Naive thymus-derived CD4-positive, alpha-beta T cell (primary cell): ENCODE results near the gene SH3RF3. TPM values are rescaled to one million over a fixed set of nuclear protein-coding genes. Genes with fewer than 3 reads are reported as not detected.

Experiments used
- ATAC-seq: fragments of 150-1000 bp; cut with Tn5 transposase; 2 replicates; pipeline ENCODE4 v1.10.0; 2021; ENCODE audit warnings: mild to moderate bottlenecking, moderate library complexity
- CTCF ChIA-PET: fragments of 350-600 bp; sonication (Branson Sonifier 250); formaldehyde crosslinking; loops from one replicate; lab custom pipeline; 2021; ENCODE audit warnings: antibody characterized with exemption; lab: Charles Lee
- POLR2A ChIA-PET: fragments of 350-600 bp; sonication (Branson Sonifier 250); formaldehyde crosslinking; loops from one replicate; lab custom pipeline; 2021; ENCODE audit warnings: antibody characterized with exemption, inconsistent platforms; lab: Charles Lee
- DNase-seq, 9 donors: peaks; one replicate each; pipeline versions ENCODE4 v3.0.0 to v3.0.0-alpha.2; 2020 to 2022; ENCODE audit warnings: mixed read lengths in 1 of 9
- H3K27ac ChIP-seq: one replicate; pipeline ENCODE4 v1.7.0; 2013; ENCODE audit warnings: mild to moderate bottlenecking, low read depth, low read length, moderate library complexity
- H3K27me3 ChIP-seq, 2 donors: one replicate each; pipeline ENCODE4 v1.7.0; 2013; ENCODE audit warnings: low read length in 2 of 2, mild to moderate bottlenecking in 2 of 2, moderate library complexity in 2 of 2; ENCODE audit not compliant: control insufficient read depth in 2 of 2, insufficient read depth in 2 of 2
- H3K36me3 ChIP-seq, 3 experiments: 1 replicate in 2 of 3; 2 replicates in 1 of 3; pipeline ENCODE4 v1.7.0; 2013; ENCODE audit warnings: low read length in 3 of 3, mild to moderate bottlenecking in 3 of 3, moderate library complexity in 1 of 3; ENCODE audit not compliant: insufficient read depth in 3 of 3, control insufficient read depth in 2 of 3
- H3K4me1 ChIP-seq, 2 donors: one replicate each; pipeline ENCODE4 v1.7.0; 2013; ENCODE audit warnings: low read length in 2 of 2, mild to moderate bottlenecking in 2 of 2, moderate library complexity in 1 of 2; ENCODE audit not compliant: control insufficient read depth in 2 of 2, insufficient read depth in 2 of 2
- H3K4me3 ChIP-seq: 2 replicates; pipeline ENCODE4 v1.7.0; 2013; ENCODE audit warnings: mild to moderate bottlenecking, low read length
- H3K9me3 ChIP-seq, 3 experiments: 1 replicate in 2 of 3; 2 replicates in 1 of 3; pipeline ENCODE4 v1.7.0; 2013; ENCODE audit warnings: low read length in 3 of 3; ENCODE audit not compliant: control insufficient read depth in 2 of 3
- H3K27ac Mint-ChIP-seq, 9 donors: one replicate each; pipeline ENCODE4 v1.8.0; 2020 to 2022; ENCODE audit warnings: mixed read lengths in 9 of 9, mild to moderate bottlenecking in 8 of 9, moderate library complexity in 5 of 9, inconsistent platforms in 2 of 9
- H3K27me3 Mint-ChIP-seq, 5 donors: one replicate each; pipeline ENCODE4 v1.8.0; 2021 to 2022; ENCODE audit warnings: mixed read lengths in 5 of 5, mild to moderate bottlenecking in 1 of 5
- H3K36me3 Mint-ChIP-seq, 5 donors: one replicate each; pipeline ENCODE4 v1.8.0; 2020 to 2022; ENCODE audit warnings: mixed read lengths in 5 of 5, mild to moderate bottlenecking in 3 of 5, inconsistent platforms in 1 of 5
- H3K4me1 Mint-ChIP-seq, 7 donors: one replicate each; pipeline ENCODE4 v1.8.0; 2020 to 2022; ENCODE audit warnings: mixed read lengths in 7 of 7, mild to moderate bottlenecking in 3 of 7, inconsistent platforms in 1 of 7
- H3K4me3 Mint-ChIP-seq, 10 donors: one replicate each; pipeline ENCODE4 v1.8.0; 2020 to 2022; ENCODE audit warnings: mild to moderate bottlenecking in 10 of 10, mixed read lengths in 10 of 10, moderate library complexity in 6 of 10, inconsistent platforms in 2 of 10
- H3K9me3 Mint-ChIP-seq, 11 donors: one replicate each; pipeline ENCODE4 v1.8.0; 2020 to 2022; ENCODE audit warnings: mixed read lengths in 11 of 11, mild to moderate bottlenecking in 4 of 11, inconsistent platforms in 1 of 11, moderate library complexity in 1 of 11
- intact Hi-C, 2 donors: fragments of 100-400 bp; cut with micrococcal nuclease; formaldehyde crosslinking; loops; one replicate each; pipeline ENCODE4 v1.15.1; 2023
- polyA plus RNA-seq, 2 donors: library from polyadenylated mRNA; unstranded; fragments of 300-500 nt; fragmentation: Illumina TruSeq; gene quantifications; one replicate each; pipeline ENCODE4 v1.2.3, GENCODE V29; 2021
- total RNA-seq, 6 experiments: library from RNA in 5 of 6; stranded (reverse) in 5 of 6; gene quantifications; 1 replicate in 5 of 6; 2 replicates in 1 of 6; pipeline ENCODE4 v1.2.3 and lab custom pipeline; 2021 to 2026

The SH3RF3 gene
- total and polyA plus RNA-seq, 7 experiments from 2014 or later: 0.19 to 11.5 (median 4.8) TPM

DNA sequence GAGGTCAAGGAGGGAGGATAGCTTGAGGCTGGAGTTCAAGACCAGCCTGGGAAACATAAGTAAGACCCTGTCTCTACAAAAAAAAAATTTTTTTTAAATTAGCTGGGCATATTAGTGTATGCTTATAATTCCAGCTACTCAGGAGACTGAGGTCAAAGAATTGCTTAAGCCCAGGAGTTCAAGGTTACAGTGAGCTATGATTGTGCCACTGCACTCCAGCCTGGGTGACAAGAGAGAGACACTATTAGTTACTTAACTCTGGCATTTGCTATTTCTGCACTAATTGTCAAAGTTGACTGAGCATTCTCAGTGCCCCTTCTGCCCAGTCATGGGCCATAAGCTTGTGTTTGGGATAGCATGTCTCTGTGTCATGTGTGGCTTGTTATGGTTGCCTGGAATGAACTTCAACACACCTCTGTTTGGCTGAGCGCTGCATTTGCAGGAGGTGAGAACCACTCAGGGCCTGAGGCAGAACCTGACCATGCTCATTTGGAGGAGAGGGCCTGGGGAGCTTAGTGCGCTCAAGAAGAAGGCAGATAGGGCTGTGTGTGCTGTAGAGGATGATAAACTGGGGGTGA is 77.7 kb downstream of the SH3RF3 start:
- H3K4me1 ChIP-seq: no peaks in the 10 kb centered on the region
- ATAC-seq (no peak), DNase-seq (no peak)
- H3K27ac ChIP-seq: no peak overlapping the region
- H3K36me3 ChIP-seq: no peaks in the 10 kb centered on the region
- Mint-ChIP-seq H3K4me1 (peaks cover 4 to 30% (median 22%) of the 10 kb centered on the region in 7 donors), H3K27ac (peak overlapping the region in 2 of 9 donors; percentile 20 to 88), H3K4me3 (no peak overlapping the region), H3K9me3 (peaks cover 0 to 3% (median 0%) of the 10 kb centered on the region in 11 donors), H3K27me3 (peaks cover 0 to 62% (median 13%) of the 10 kb centered on the region in 5 donors), H3K36me3 (no peaks in the 10 kb centered on the region)
- POLR2A ChIA-PET: no interaction called here
- H3K4me3 ChIP-seq: no peak overlapping the region
- intact Hi-C loops: no loop called here
- H3K27me3 ChIP-seq: no peaks in the 10 kb centered on the region
- CTCF ChIA-PET: no interaction called here
- no peaks in the 10 kb centered on the region for H3K9me3 ChIP-seq

DNA sequence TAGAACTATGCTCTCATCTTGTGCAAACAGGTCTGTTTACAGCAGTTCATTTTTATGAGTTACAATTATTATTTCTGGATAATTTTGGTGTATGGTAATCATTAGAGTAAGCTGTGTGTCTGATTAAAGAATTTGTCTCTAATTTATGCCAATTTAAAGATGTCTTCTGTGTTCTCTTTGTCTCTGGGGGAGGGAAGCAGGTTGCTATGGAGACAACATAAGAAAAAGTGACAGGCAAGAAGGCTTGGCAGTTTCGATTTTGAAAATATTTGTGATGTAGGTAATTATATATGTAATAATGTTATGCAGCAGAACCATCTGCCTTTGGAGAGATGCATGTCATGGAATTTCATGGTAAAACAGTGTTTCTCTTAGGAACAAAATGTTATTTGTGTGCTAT is 78.2 kb downstream of the SH3RF3 start:
- intact Hi-C loops: no loop called here
- Histone ChIP-seq H3K27ac (no peak overlapping the region), H3K9me3 (no peaks in the 10 kb centered on the region), H3K27me3 (no peaks in the 10 kb centered on the region), H3K4me1 (no peaks in the 10 kb centered on the region), H3K36me3 (no peaks in the 10 kb centered on the region), H3K4me3 (no peak overlapping the region)
- peaks cover 4 to 30% (median 22%) of the 10 kb centered on the region in 7 donors for H3K4me1 Mint-ChIP-seq
- H3K27me3 Mint-ChIP-seq: peaks cover 4 to 67% (median 16%) of the 10 kb centered on the region in 5 donors
- ChIA-PET POLR2A (no interaction called here), CTCF (no interaction called here)
- H3K4me3 Mint-ChIP-seq: no peak overlapping the region
- DNase-seq (no peak), ATAC-seq (no peak)
- peaks cover 0 to 3% (median 0%) of the 10 kb centered on the region in 11 donors for H3K9me3 Mint-ChIP-seq
- no peaks in the 10 kb centered on the region for H3K36me3 Mint-ChIP-seq
- peak overlapping the region in 1 of 9 donors; percentile 20 for H3K27ac Mint-ChIP-seq

DNA sequence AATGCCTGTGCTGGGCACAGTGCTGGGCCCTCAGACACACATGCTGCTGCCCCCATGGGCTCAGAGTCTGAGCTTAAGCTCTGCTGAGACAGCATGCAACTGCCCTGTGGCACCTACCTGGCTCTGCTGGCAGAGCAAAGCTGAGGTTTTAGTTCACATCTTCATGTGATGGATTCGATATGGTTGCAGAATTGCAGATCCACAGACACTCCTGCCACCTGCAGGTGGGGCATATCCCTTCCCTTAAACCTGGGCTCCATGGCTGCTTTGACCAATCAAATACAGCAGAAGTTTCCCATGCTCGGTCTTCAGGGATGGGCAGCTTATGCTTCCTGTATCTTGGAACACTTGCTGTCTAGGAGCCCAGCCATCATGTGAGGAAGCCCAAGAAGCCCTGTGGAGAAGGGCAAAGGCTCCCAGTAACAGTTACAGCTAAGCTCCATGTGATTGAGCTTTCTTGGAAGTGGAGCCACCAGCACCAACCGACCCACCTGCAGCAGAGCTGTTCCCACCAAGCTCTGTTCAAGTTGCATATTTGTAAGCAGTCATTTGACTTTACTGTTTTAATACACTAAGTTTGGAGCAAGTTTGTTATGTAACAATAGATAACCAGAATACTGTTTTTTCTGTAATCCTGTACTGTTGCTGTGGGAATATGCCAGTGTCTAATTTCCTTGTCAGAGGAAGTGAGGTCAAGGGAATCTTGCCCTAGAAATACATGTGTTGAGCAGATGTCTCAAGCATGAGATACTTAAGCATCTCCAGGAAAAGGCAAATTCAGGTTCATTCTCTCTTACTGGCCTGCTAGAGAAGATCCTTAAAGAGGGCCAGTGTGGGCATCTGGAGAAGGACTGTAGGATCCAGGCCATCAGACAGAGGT is 79.3 kb downstream of the SH3RF3 start:
- no peak overlapping the region for H3K27ac Mint-ChIP-seq
- H3K36me3 ChIP-seq: no peaks in the 10 kb centered on the region
- no peak overlapping the region for H3K4me3 ChIP-seq
- peaks cover 15 to 76% (median 24%) of the 10 kb centered on the region in 5 donors for H3K27me3 Mint-ChIP-seq
- ChIA-PET POLR2A (no interaction called here), CTCF (interaction anchor here (1.0 kb wide), 1 partner anchor 10 kb away, joined by 4 read pairs; no protein-coding TSS in a partner anchor)
- H3K36me3 Mint-ChIP-seq: no peaks in the 10 kb centered on the region
- no peaks in the 10 kb centered on the region for H3K9me3 ChIP-seq
- ATAC-seq (no peak), DNase-seq (no peak)
- H3K9me3 Mint-ChIP-seq: peaks cover 0 to 3% (median 0%) of the 10 kb centered on the region in 11 donors
- no peaks in the 10 kb centered on the region for H3K27me3 ChIP-seq
- peaks cover under 1 to 2% of the 10 kb centered on the region in 2 donors for H3K4me1 ChIP-seq
- H3K4me1 Mint-ChIP-seq: peaks cover 12 to 41% (median 32%) of the 10 kb centered on the region in 7 donors
- intact Hi-C loops: loop anchor here in 1 of 2 donors (1.0 kb wide), 1 partner anchor 80 kb away; no protein-coding TSS in a partner anchor
- no peak overlapping the region for H3K4me3 Mint-ChIP-seq
- no peak overlapping the region for H3K27ac ChIP-seq

DNA sequence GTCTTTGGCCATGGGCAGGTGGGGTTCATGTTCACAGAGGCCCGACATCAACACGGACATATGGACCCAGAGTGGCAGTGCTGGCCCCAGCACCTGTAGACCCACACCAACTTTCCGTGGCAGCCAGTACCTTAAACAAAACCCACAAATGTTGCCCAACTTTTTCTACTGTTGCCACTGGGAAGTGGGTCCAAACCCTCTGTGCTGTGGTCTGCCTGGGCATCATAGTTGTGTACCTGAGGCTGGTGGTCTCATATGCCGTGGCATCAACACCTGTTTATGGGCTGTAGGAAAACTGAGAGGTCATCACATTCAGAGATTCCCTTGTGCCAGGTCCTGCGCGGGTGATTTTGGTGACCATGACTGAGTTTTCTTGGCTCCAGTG is 79.9 kb downstream of the SH3RF3 start:
- ATAC-seq (no peak), DNase-seq (no peak)
- H3K27ac Mint-ChIP-seq: no peak overlapping the region
- peaks cover 20 to 77% (median 30%) of the 10 kb centered on the region in 5 donors for H3K27me3 Mint-ChIP-seq
- intact Hi-C loops: loop anchor here in 1 of 2 donors (1.0 kb wide), 1 partner anchor 81 kb away; no protein-coding TSS in a partner anchor
- H3K36me3 Mint-ChIP-seq: no peaks in the 10 kb centered on the region
- CTCF ChIA-PET: no interaction called here
- H3K36me3 ChIP-seq: no peaks in the 10 kb centered on the region
- peaks cover 7 to 9% of the 10 kb centered on the region in 2 donors for H3K4me1 ChIP-seq
- no peaks in the 10 kb centered on the region for H3K27me3 ChIP-seq
- no peak overlapping the region for H3K4me3 ChIP-seq
- no peaks in the 10 kb centered on the region for H3K9me3 ChIP-seq
- no peak overlapping the region for H3K4me3 Mint-ChIP-seq
- POLR2A ChIA-PET: interaction anchor here (0.9 kb wide), 1 partner anchor 9 kb away, joined by 5 read pairs; no protein-coding TSS in a partner anchor
- peaks cover 18 to 47% (median 34%) of the 10 kb centered on the region in 7 donors for H3K4me1 Mint-ChIP-seq
- no peak overlapping the region for H3K27ac ChIP-seq
- peaks cover 0 to 3% (median 0%) of the 10 kb centered on the region in 11 donors for H3K9me3 Mint-ChIP-seq

DNA sequence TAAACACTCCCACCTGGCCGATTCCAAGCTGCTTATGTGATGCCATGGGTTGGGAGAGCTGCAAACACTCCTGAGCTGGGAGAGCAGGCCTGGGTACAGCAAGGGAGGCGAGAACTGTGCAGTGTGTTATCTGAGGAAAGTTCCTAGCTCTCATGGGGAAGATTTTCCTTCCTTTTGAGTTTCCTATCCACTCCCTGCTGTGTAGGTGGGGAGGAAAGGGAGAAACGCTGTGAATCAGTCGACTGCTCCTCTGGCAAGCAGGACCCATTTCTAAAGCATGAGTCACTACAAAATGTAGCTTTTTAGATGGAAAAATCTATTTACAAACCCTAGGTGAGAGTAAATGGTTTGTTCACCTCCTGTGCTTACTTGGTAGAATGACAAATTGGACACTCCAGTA is 80.4 kb downstream of the SH3RF3 start:
- Mint-ChIP-seq H3K27me3 (peaks cover 24 to 77% (median 35%) of the 10 kb centered on the region in 5 donors), H3K4me1 (peaks cover 23 to 48% (median 34%) of the 10 kb centered on the region in 7 donors), H3K9me3 (peaks cover 0 to 3% (median 0%) of the 10 kb centered on the region in 11 donors), H3K36me3 (no peaks in the 10 kb centered on the region), H3K27ac (no peak overlapping the region), H3K4me3 (no peak overlapping the region)
- Histone ChIP-seq H3K9me3 (no peaks in the 10 kb centered on the region), H3K4me1 (peaks cover 11 to 13% of the 10 kb centered on the region in 2 donors), H3K4me3 (no peak overlapping the region), H3K27ac (no peak overlapping the region), H3K36me3 (no peaks in the 10 kb centered on the region), H3K27me3 (no peaks in the 10 kb centered on the region)
- ChIA-PET CTCF (no interaction called here), POLR2A (interaction anchor here (0.7 to 0.9 kb wide), 2 partner anchors 9 to 81 kb away, joined by 3 to 5 read pairs; partner anchors contain the start of gene SH3RF3)
- no peak for ATAC-seq
- intact Hi-C loops: no loop called here
- no peak for DNase-seq

DNA sequence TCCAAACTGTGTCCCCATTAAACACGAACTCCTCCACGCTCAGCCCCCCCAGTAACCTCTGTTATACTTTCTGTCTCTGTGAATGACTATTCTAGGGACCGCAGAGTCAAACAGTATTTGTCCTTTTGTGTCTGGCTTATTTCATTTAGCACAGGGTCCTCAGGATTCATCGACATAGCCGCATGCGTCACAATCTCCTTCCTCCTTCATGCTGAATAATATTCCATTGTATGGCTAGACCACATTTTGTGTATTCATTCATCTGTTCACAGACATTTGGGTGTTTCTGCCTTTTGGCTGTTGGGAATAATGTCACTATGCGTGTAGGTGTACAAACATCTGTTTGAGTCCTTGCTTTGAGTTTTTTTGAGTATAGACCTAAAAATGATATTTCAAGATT is 80.9 kb downstream of the SH3RF3 start:
- Histone ChIP-seq H3K27ac (no peak overlapping the region), H3K4me1 (peaks cover 17 to 19% of the 10 kb centered on the region in 2 donors), H3K4me3 (no peak overlapping the region), H3K36me3 (no peaks in the 10 kb centered on the region), H3K9me3 (no peaks in the 10 kb centered on the region), H3K27me3 (no peaks in the 10 kb centered on the region)
- DNase-seq (no peak), ATAC-seq (no peak)
- POLR2A ChIA-PET: interaction anchor here (0.7 to 0.9 kb wide), 2 partner anchors 8 to 81 kb away, joined by 3 to 5 read pairs; partner anchors contain the start of gene SH3RF3
- Mint-ChIP-seq H3K27me3 (peaks cover 29 to 80% (median 37%) of the 10 kb centered on the region in 5 donors), H3K27ac (no peak overlapping the region), H3K36me3 (no peaks in the 10 kb centered on the region), H3K4me3 (no peak overlapping the region), H3K9me3 (peaks cover 0 to 3% (median 0%) of the 10 kb centered on the region in 11 donors), H3K4me1 (peaks cover 28 to 51% (median 39%) of the 10 kb centered on the region in 7 donors)
- CTCF ChIA-PET: no interaction called here
- intact Hi-C loops: loop anchor here in 1 of 2 donors (5.0 kb wide), 1 partner anchor 137 kb away; no protein-coding TSS in a partner anchor
